ENCODE results near the gene PCSK6. TPM values are rescaled to one million over a fixed set of nuclear protein-coding genes. Genes with fewer than 3 reads are reported as not detected.

Gene PCSK6
- polyA plus RNA-seq (2014; cell fraction: cytosol; rRNA removed), result not detected in 2 replicates
- polyA plus RNA-seq (2014; cell fraction: nucleus; rRNA removed), result not detected in 2 replicates

DNA sequence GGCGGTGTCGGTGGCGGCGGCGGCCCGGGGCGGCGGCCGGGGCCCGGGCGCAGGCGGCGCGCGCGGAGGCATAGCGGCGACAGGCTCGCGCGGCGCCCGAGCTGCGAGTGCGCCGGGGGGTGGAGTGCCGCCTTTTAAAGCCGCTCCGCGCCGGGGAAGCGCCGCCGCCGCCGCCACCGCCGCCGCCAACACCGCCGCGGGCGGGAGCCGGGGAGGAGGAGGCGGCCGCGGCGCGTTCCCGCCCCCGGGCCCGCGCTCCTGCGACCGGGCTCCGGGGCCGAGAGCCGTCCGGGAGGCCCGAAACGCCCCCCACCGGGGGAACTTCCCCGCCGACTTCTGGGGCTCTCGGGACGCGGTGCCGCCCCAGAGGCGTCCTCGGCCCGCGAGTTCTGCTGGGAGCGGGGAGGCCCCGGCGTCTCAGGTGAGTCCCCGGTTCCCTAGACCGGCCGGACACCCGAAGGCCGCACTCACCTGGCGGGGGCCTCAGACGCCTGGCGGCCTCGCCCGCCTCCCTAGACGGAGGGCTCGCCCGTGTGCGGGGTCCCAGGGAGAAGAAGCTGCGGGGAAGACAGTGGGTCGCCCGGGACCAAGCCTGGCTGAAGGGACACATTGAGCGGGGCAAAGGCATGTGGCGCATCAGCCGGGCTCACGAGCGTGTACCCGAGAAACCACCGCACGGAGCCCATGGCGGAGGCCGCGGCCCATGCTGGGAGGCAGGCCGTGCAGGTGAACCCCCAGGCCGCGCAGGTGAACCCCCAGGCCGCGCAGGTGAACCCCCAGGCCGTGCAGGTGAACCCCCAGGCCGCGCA is at the start of gene PCSK6:
Gene PCSK6, minus strand, starts transcription at position 109 of the 809 bp plus-strand sequence. Its CDS starts 37 bp downstream, at position 72.
- no peak for DNase-seq (ENCODE audit: low spot score)

DNA sequence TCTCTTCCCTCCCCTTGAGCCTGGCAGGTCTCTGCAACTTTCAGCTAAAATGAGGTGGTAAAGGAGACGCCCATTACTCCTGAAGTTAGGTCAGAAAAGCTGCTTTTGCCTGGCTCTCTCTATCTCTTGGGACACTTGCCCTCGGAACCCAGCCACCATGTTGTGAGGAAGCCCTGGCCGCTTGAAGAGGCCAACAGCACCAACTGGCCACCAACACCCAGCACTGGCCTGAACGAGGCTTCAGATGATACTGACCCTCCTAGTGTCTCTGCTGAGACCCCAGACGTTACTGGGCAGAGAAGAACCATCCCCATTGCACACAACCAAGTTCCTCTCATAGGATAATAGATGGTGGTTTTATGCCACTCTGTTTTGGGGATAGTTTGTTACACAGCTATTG is 49.5 kb upstream of the PCSK6 start:
- DNase-seq (ENCODE audit: low spot score), result no peak

- DNase-seq (ENCODE audit: low spot score), result no peak
Observed at GRCh38 chr15:101538177-101538576, 48.7 kb upstream of the PCSK6 start.

GRCh38 chr15:101537483-101538080 is 48.1 kb upstream of the PCSK6 start:
- DNase-seq (ENCODE audit: low spot score), result no peak

DNA sequence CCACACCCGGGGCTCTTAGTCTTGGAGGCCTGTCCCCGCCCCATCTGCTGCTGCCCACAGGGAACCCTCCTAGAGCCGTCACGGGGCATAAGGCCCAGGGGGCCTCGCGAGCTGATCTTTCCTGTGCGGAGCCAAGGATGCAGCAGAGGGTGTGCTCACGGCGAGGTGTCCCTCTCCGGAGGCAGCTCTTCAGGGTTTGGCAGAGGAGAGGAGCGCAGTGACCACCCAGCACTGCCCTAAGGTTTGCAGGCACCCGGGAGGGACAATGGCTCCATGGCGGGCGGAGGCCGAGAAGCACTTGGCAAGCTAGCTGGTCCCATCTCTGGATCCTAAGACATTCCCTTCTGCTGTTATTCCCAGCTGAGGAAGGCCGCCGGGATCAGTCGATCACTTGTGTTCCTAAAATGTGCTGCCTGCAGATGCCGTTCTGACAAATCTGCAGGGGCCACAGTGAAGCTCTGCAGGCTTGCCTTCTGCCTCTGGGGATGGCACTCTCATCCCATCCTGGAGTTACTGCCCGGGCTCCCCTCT is 47.4 kb upstream of the PCSK6 start:
- no peak for DNase-seq (ENCODE audit: low spot score)

- no peak for DNase-seq (ENCODE audit: low spot score)
Observed at GRCh38 chr15:101536166-101536874, 46.8 kb upstream of the PCSK6 start.

DNA sequence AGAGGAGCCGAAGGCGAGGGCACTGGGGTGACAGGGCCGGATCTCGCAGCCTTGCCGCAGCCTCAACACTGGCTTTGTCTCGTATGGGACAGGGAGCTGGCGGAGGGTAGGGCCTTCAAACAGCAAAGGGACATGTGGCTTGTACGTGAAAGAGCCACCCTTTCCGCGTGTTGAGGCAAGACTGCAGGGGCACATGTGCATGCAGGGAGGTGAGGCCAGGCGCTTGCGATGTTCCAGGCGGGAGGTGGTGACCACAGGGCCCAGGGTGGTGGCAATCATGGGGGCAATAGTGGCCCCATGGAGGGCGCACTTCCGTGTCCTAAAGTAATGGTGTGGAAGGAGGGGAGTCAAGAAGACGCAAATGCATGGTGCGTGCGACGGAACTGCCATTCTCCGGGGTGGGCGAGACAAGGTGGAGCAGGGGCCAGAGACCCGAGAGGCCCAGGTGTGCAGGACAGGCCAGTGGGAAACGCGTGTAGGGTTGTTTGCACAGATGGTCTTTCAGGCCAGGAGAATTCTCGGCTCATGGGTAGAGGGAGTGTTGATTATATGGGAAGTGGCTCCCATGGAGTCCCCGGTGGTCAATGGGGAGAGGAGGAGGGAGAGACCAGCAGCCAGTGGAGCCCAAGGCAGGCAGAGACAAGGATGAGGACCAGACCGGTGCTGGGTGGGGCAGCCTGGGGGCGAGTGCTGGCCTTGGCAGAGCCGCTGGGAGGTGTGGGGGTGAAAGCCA is 45.8 kb upstream of the PCSK6 start:
- no peak for DNase-seq (ENCODE audit: low spot score)

GRCh38 chr15:101534376-101534970 is 45.0 kb upstream of the PCSK6 start:
- no peak for DNase-seq (ENCODE audit: low spot score)

- DNase-seq (ENCODE audit: low spot score), result no peak
Observed at GRCh38 chr15:101533371-101534140, 44.0 kb upstream of the PCSK6 start.

DNA sequence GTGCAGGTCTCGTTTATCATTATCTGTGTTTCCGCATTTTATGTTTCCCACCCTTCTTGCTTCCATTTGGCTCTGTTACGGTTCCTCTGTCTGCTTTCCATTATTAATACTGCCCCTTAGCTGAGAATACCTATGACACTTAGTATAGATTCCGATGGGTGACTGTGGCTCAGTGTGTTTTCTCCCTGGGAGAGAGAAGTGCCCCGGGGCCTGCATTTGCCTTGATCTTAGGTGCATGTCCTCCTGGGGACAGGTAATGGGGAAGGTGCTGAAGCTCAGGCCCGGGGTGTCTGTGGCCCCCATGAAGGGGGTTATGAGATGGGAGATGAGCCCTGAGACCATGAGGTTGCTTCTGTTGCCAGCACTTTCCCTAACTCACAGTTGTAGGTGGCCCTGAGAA is 43.4 kb upstream of the PCSK6 start:
- DNase-seq (ENCODE audit: low spot score), result no peak

DNA sequence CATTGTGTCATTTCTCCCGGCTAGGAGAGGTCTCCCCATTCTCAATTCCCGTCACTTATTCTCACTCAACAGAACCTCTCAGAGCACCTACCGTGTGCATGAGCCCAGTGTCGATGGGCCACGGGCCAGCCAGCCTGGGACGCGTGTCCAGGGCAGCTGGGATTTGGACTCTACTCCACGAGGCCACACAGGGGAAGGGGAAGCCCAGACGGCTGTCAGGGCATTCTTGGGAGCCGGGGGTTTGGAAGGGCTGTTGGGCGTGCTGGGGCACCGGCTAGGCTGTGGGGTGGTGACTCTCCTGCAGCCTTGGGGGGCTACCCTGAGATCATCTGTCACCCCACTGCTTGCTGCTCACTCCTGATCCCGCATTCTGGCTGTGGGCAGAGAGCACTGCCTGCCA is 41.7 kb upstream of the PCSK6 start:
- no peak for DNase-seq (ENCODE audit: low spot score)

- no peak for DNase-seq (ENCODE audit: low spot score)
Observed at GRCh38 chr15:101530224-101530958, 40.9 kb upstream of the PCSK6 start.

- no peak for DNase-seq (ENCODE audit: low spot score)
Observed at GRCh38 chr15:101528917-101529299, 39.4 kb upstream of the PCSK6 start.

DNA sequence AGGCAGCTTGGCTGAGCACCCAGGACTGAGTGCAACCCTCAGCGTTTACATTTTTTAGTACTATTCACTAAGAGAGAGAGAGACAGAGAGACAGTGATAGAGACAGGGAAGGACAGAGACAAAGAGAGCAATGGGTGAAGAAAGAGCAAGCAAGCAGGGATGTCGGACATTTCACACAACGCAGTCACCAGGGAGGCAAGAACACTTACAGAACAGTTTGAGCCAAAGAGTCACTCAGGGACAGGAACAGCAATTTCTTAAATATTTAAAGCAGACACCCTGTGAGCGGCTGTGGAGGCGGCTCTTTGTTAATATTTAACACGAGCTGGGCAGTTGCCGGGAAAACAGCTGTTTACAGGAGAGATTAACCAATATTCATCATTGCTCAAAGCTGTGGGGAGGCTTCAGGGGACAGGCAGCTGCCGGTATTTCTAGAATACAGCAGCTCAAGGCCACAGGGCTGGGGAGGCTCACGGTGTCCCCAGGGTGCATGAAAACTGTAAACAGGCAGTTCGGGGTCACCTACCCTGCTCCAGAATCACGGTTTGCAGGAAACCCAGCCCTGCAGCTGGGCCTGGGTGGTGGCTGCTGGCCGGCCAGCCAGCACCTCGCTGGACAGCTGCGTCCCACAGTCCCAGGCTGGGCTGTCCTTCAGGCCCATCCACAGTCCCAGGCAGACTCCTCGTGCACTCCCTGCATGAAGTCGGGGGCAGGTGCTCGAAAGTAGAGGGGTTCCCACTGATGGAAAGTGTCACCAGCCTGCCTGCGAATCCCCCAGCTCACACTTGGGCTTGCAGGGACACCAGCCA is 38.8 kb upstream of the PCSK6 start:
- no peak for DNase-seq (ENCODE audit: low spot score)

DNA sequence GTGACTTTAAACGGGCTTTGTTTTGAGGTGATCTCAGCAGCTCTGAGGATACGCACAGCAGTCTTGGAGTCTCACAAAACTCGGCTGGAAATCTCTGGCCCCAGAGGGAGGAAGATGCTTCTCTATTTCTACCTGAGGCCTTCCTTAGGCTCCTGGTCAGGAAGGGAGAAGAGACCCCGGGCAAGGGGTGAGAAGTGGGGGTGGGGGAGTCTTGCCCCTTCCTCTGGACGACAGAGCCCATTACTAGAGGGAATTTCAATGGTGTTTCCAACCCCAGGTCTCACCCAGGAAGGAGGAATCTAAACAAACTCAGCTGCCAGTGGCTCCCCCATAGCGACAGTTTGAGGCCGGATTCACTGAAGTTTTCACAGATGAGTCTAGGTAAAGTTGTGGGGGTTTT is 37.4 kb upstream of the PCSK6 start:
- DNase-seq (ENCODE audit: low spot score), result no peak

DNA sequence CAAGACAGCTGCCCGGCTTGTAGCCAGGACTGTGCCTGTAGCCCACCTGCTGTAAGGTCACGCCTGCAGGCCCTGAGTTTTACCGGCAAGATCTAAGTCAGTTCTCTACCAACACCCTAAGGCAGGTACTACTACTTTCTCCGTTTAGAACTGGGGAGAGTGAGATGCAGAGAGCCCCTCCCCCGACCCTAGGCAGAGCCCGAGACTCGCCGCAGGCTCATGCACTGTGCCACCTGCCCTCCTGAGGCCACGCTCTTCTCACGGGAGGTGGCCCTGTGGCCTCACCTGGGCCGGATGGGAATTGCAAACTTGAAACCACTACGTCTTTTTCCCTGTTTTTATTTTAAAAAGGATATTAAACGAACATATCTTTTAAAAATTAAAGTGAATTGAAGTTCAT is 36.9 kb upstream of the PCSK6 start:
- DNase-seq (ENCODE audit: low spot score), result no peak

DNA sequence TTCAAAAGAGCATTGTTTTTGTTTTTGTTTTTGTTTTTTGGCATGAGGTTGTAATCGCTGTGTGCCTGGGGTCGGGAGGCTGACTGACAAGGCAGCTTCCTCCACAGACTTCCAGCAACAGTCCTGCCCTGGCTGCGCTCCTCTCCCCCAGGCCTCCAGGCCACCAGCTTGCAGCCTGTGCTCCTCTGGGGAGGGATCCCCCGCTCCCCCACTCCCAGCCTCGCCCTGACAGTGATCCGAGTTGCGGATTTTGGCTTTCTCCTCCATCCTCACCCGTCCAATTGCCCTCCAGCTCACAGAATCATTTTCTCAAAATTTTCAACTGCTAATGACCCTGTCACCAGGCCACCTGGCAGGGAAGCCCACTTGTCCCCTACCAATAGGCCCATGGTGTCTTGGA is 36.5 kb upstream of the PCSK6 start:
- DNase-seq (ENCODE audit: low spot score), result no peak

DNA sequence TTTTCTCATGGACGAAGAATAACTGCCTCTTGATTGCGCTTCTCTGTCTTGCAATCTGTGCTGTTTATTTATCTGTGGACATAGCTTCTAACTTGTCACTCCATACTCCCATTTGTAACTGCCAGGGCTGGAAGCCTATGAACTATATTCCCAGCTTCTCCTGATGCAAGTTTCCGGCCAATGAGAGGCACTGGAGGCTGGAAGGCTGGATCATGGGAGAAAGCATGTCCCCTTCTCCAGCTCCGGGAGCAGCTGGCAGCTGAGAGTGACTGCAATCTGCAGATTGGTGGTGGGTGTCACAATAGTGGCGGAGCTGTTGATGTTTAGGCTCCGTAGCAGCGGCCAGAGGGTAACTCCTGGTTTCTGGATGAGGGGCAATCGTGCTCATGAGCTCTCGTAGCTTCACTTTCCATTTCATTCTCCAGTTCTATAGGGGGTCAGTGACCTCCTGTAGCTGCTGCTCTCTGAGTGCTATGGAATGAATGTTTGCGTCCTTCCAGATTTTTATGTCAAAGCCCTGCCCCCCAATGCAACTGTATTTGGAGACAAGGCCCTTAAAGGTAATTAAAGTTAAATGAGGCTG is 35.7 kb upstream of the PCSK6 start:
- no peak for DNase-seq (ENCODE audit: low spot score)

All from SK-N-DZ (cell line).